HG03280 (cell line): ENCODE measurements around the gene ZNF287.
A peak's percentile ranks its signal among the peaks of the same experiment; 100 is the strongest.
"Not testable (repeated sequence)": the region's sequence is repeated elsewhere in the genome, so short reads cannot be mapped to it uniquely, and the experiment has no call there.

Experiments
- ATAC-seq: cut with Tn5 transposase; IDR thresholded peaks from one replicate; pipeline ENCODE4 v1.9.1; 2021; ENCODE audit warnings: mild to moderate bottlenecking, moderate library complexity; ENCODE audit not compliant: unreplicated experiment

ZNF287 gene

GRCh38 chr17:16568541-16569357 lies at the start of gene ZNF287:
Gene ZNF287, minus strand, starts transcription at chr17:16569204. Its CDS starts 1,473 bp downstream, at chr17:16567731.
- peak; percentile 94 for ATAC-seq

- no peak for ATAC-seq
Observed at GRCh38 chr17:16617481-16618060, 48.6 kb upstream of the ZNF287 start.

DNA sequence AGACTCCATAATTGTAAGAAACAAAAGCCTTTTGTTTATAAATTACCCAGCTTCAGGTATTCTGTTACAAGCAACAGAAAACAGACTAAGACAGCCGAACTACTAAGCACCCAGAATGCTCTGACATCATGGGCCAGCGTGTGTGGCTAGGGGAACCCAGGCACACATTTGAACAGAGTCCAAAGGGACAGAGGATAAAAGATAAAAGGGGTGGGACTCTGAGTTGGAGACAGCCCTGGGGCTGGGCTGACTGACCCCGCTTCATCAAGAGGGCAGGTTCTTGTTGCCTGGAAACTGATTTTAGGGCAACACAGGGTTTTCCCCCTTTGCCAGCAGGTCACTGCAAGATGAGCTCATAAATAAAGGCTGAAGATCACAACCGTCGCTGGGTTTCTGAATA lies 30.5 kb upstream of the ZNF287 start:
- ATAC-seq = no peak

- ATAC-seq = no peak
Observed at GRCh38 chr17:16593356-16594102, 24.5 kb upstream of the ZNF287 start.

- ATAC-seq = peak; percentile 83
Observed at GRCh38 chr17:16589097-16589969, 20.3 kb upstream of the ZNF287 start.

DNA sequence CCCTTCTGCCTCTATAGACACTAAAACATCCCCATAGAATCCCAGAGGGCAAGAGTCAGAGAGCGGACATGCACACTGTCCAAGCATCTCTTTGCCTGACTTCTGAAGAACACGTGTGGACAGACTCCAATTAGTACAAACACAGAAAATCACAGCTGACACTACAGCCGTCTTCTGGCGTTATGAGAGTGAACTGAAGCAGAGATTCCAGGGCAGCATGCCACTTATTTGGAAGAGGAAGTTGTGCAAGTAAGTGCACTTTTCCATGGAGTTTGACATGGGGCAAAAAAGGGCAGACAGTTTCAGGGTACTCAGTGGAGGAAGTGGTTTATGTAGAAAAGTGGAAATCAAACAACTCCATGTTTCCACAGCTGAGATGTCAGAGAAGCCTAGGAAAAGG lies 16.8 kb upstream of the ZNF287 start:
- ATAC-seq = no peak

GRCh38 chr17:16584273-16584995 lies 15.4 kb upstream of the ZNF287 start:
- ATAC-seq = no peak

DNA sequence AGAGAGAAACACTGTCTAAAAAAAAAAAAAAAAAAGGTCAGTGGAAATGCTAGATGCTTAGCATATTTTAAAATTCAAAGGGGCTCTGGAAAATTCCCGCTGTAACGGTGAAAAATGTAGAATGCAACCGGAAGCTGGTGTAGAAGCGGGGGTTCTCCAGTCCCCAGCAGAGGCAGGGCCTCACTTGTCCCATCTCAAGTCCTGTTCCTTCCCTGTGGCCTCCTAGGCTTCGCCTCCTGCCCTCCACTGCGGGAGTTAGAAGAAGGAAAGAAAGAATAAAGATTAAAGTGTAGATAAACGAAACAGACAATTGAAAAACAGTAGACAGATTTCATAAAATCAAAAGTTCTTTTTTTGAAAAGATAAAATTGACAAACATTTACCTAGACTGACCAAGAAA lies 14.8 kb upstream of the ZNF287 start:
- no peak for ATAC-seq

DNA sequence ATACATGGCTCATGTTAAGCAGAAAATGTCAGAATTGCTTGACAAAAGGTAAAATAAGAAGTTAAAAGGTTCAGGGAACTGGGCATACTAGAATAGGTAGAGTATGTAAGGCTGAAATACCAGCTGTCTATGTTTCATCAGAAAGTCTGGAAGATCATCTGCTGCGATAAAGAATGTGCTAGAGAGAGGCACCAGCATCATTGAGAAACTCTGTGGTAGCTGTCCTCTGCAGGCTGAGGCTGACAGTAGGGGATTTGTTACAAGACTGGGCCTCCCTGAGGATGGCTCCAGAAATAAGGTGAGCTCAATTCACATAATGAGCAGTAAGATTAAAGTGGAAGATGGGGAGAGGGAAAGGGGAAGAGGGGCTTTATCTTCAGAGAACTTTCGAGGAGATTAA lies 4.5 kb upstream of the ZNF287 start:
- ATAC-seq = no peak

DNA sequence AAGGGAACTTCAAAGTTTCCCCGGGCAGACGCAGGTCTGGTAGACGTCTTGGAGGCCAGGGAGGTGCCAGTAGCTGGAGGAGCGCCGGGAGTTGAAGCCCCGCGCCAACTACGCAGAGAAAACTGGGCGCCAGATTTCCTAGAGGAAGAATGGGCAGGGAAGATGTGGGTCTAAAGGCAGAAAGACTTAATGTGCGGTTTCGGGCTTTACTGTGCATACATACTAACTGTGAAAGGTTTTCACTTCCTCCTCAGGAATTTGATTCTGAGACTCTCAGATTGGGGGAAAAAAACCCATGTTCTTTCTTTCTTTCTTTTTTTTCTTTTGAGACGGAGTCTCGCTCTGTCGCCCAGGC lies 331 bp upstream of the ZNF287 start:
- no peak for ATAC-seq

GRCh38 chr17:16552637-16553045 lies 16.4 kb downstream of the ZNF287 start:
- ATAC-seq = no peak

- no peak for ATAC-seq
Observed at GRCh38 chr17:16551878-16552636, 16.9 kb downstream of the ZNF287 start.

DNA sequence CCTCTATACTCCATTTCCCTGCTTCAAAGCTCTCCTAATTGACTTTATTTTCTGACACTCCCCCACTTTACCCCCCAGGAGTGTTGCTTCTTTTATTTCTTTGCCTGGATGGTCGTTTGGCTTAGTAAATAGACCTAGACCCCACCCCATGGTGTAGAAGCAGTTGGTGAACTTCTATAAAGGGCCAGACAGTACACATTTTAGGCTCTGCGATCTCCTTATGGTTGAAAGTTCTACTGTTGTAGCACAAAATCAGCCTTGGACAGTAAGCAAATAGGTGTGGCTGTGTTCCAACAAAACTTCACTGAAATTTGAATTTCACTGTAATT lies 31.9 kb downstream of the ZNF287 start:
- no peak for ATAC-seq

GRCh38 chr17:16534236-16534635 lies 34.8 kb downstream of the ZNF287 start:
- ATAC-seq = no peak

GRCh38 chr17:16529906-16530305 lies 39.1 kb downstream of the ZNF287 start:
- ATAC-seq = no peak

DNA sequence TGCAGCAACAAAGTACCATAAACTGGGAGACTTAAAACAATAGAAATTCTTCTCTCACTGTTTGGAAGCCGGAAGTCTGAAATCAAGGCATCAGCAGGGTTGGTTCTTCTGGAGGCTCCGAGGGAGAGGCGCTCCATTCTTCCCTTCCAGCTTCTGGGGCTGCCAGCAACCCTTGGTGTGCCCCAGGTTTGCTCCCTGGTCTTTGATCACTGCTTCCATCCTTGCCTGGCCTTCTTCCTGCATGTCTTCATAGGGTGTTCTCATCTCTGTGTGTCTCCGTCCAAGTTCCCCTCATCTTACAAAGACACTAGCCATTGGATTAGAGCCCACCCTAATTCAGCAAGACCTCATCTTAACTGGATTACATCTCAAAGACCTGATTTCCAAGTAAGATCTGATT lies 41.7 kb downstream of the ZNF287 start:
- no peak for ATAC-seq

- not testable (repeated sequence) for ATAC-seq
Observed at GRCh38 chr17:16525556-16525955, 43.4 kb downstream of the ZNF287 start.

DNA sequence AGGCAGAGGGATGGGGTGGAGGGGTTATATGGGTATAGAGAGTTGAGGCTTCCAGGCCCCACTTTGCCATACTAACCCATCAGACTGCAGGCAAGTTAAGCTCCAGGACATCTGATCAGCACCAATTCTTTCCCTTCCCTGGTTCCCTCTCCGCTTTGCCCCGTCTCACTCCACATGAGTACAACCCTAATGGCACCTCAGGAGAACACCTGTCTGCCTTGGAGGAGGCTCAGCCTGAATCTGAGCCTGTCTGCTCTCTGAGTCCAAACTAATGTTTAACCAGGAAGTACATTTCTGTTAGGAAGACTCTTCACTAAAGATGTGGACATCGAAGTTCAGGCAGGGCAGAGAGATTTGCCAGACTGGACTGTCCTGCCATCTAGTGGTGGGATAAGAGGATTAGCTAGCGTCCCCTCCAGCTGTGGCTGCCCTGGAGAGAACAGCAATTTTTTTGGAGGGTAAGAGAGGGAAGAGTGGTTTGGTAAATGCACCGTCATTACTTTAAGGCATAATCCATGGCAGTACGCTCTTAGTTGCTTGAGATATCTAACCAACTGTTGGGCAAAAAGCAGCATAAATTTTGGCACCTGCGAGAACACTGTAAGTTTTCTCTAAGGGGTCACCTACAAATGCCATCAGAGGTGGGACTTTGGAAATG lies 47.8 kb downstream of the ZNF287 start:
- peak; percentile 55 for ATAC-seq

- ATAC-seq = no peak
Observed at GRCh38 chr17:16519021-16519420, 50.0 kb downstream of the ZNF287 start.
